ENCODE results near the gene PKP2. TPM values are rescaled to one million over a fixed set of nuclear protein-coding genes. Genes with fewer than 3 reads are reported as not detected.
A peak's percentile ranks its signal among the peaks of the same experiment; 100 is the strongest.

Gene PKP2
- total and polyA plus RNA-seq, 2 donors (not counting 1 experiment from before 2014, with no cell fraction given): under 0.01 to 0.15 TPM

GRCh38 chr12:32765906-32766305 is 130.7 kb downstream of the PKP2 start:
- Histone ChIP-seq H3K4me3 (replicated peaks in 1 of 4; ENCODE audit: control extremely low read depth in 1 of 4, insufficient read depth in 1 of 4, low read depth in 3 of 4, low read length in 4 of 4) (no peak overlapping the region), H3K9me3 (ENCODE audit: control insufficient read depth, insufficient read depth, low read depth, low read length) (no peaks in the 10 kb centered on the region), H2AFZ (ENCODE audit: low read length) (no peak overlapping the region), H3K27me3 (ENCODE audit: control insufficient read depth, insufficient read depth, low read length) (no peaks in the 10 kb centered on the region), H3K27ac (ENCODE audit: insufficient read depth, low read length) (no peak overlapping the region), H3K9ac (ENCODE audit: insufficient read depth, low read length) (no peak overlapping the region), H3K79me2 (ENCODE audit: control insufficient read depth, insufficient read depth, low read length) (no peaks in the 10 kb centered on the region), H3K4me2 (ENCODE audit: extremely low read depth, insufficient read depth, low read length) (no peak overlapping the region), H3K4me1 (ENCODE audit: control insufficient read depth, extremely low read depth, insufficient read depth, low read length) (no peaks in the 10 kb centered on the region), H4K20me1 (ENCODE audit: control insufficient read depth, extremely low read depth, insufficient read depth, low read length) (no peaks in the 10 kb centered on the region), H3K36me3 (ENCODE audit: control insufficient read depth, insufficient read depth, low read length) (no peaks in the 10 kb centered on the region)
- peak; percentile 33 to 62 for DNase-seq (ENCODE audit: low read depth in 2 of 2)
- no peak for TF ChIP-seq CTCF (conservative IDR thresholded peaks at IDR 0.05 in 1 of 2, IDR thresholded peaks at IDR 0.05 in 1 of 2; ENCODE audit: low read depth in 1 of 2, low read length in 2 of 2)
- no peak for TF ChIP-seq EZH2 (IDR thresholded peaks at IDR 0.05; ENCODE audit: low read length, missing control alignments)

GRCh38 chr12:32761716-32762115 is 134.9 kb downstream of the PKP2 start:
- Histone ChIP-seq H3K79me2 (ENCODE audit: control insufficient read depth, insufficient read depth, low read length) (no peaks in the 10 kb centered on the region), H3K9me3 (ENCODE audit: control insufficient read depth, insufficient read depth, low read depth, low read length) (no peaks in the 10 kb centered on the region), H3K4me3 (replicated peaks in 1 of 4; ENCODE audit: control extremely low read depth in 1 of 4, insufficient read depth in 1 of 4, low read depth in 3 of 4, low read length in 4 of 4) (no peak overlapping the region), H3K27me3 (ENCODE audit: control insufficient read depth, insufficient read depth, low read length) (no peaks in the 10 kb centered on the region), H3K9ac (ENCODE audit: insufficient read depth, low read length) (no peak overlapping the region), H4K20me1 (ENCODE audit: control insufficient read depth, extremely low read depth, insufficient read depth, low read length) (no peaks in the 10 kb centered on the region), H3K36me3 (ENCODE audit: control insufficient read depth, insufficient read depth, low read length) (no peaks in the 10 kb centered on the region), H3K4me1 (ENCODE audit: control insufficient read depth, extremely low read depth, insufficient read depth, low read length) (no peaks in the 10 kb centered on the region), H2AFZ (ENCODE audit: low read length) (no peak overlapping the region), H3K4me2 (ENCODE audit: extremely low read depth, insufficient read depth, low read length) (no peak overlapping the region), H3K27ac (ENCODE audit: insufficient read depth, low read length) (no peak overlapping the region)
- DNase-seq (ENCODE audit: low read depth in 2 of 2): no peak
- no peak for TF ChIP-seq CTCF (conservative IDR thresholded peaks at IDR 0.05 in 1 of 2, IDR thresholded peaks at IDR 0.05 in 1 of 2; ENCODE audit: low read depth in 1 of 2, low read length in 2 of 2)
- no peak for TF ChIP-seq EZH2 (IDR thresholded peaks at IDR 0.05; ENCODE audit: low read length, missing control alignments)

- no peaks in the 10 kb centered on the region for H3K27me3 ChIP-seq (ENCODE audit: control insufficient read depth, insufficient read depth, low read length)
- H4K20me1 ChIP-seq (ENCODE audit: control insufficient read depth, extremely low read depth, insufficient read depth, low read length): no peaks in the 10 kb centered on the region
- no peak overlapping the region for H3K4me3 ChIP-seq (replicated peaks in 1 of 4; ENCODE audit: control extremely low read depth in 1 of 4, insufficient read depth in 1 of 4, low read depth in 3 of 4, low read length in 4 of 4)
- no peaks in the 10 kb centered on the region for H3K36me3 ChIP-seq (ENCODE audit: control insufficient read depth, insufficient read depth, low read length)
- peaks cover 2% of the 10 kb centered on the region for H3K4me1 ChIP-seq (ENCODE audit: control insufficient read depth, extremely low read depth, insufficient read depth, low read length)
- TF ChIP-seq EZH2 (IDR thresholded peaks at IDR 0.05; ENCODE audit: low read length, missing control alignments) (no peak), CTCF (conservative IDR thresholded peaks at IDR 0.05 in 1 of 2, IDR thresholded peaks at IDR 0.05 in 1 of 2; ENCODE audit: low read depth in 1 of 2, low read length in 2 of 2) (no peak)
- no peaks in the 10 kb centered on the region for H3K9me3 ChIP-seq (ENCODE audit: control insufficient read depth, insufficient read depth, low read depth, low read length)
- no peak overlapping the region for H2AFZ ChIP-seq (ENCODE audit: low read length)
- H3K27ac ChIP-seq (ENCODE audit: insufficient read depth, low read length): no peak overlapping the region
- H3K4me2 ChIP-seq (ENCODE audit: extremely low read depth, insufficient read depth, low read length): no peak overlapping the region
- no peak overlapping the region for H3K9ac ChIP-seq (ENCODE audit: insufficient read depth, low read length)
- no peak for DNase-seq (ENCODE audit: low read depth in 2 of 2)
- H3K79me2 ChIP-seq (ENCODE audit: control insufficient read depth, insufficient read depth, low read length): peaks cover 16% of the 10 kb centered on the region
Measured at GRCh38 chr12:32757157-32757556, 139.4 kb downstream of the PKP2 start.

All from fibroblast of lung (primary cell).